SU-DHL-6 (cell line): ENCODE measurements around the gene GMPS.

Experiments
- H2AFZ ChIP-seq: fragments of 200-600 bp; sonication (generic); 2 replicates; pipeline ENCODE4 v1.6.1; 2014; ENCODE audit warnings: low read depth, mild to moderate bottlenecking, moderate library complexity, mixed read lengths, antibody characterized with exemption, low read length; ENCODE audit not compliant: severe bottlenecking
- H3F3A ChIP-seq: fragments of 200-600 bp; shearing (Covaris generic); 2 replicates; pipeline ENCODE4 v1.6.0; 2016; ENCODE audit warnings: antibody characterized with exemption, mild to moderate bottlenecking; ENCODE audit not compliant: insufficient read depth
- H3K27ac ChIP-seq: fragments of 200-600 bp; sonication (generic); 2 replicates; pipeline ENCODE4 v1.5.1; 2016; ENCODE audit warnings: low read depth, mild to moderate bottlenecking, low read length, moderate library complexity, mixed read lengths
- H3K27me3 ChIP-seq: fragments of 200-600 bp; sonication (generic), shearing (Covaris generic); 2 replicates; pipeline ENCODE4 v1.6.0; 2014; ENCODE audit warnings: mild to moderate bottlenecking, low read length
- H3K36me3 ChIP-seq: fragments of 200-600 bp; sonication (generic); 2 replicates; pipeline ENCODE4 v1.6.1; 2014; ENCODE audit warnings: mild to moderate bottlenecking, low read length, mixed read lengths
- H3K4me2 ChIP-seq: fragments of 300-600, 200-600 bp; shearing (Covaris generic), sonication (generic); 2 replicates; pipeline ENCODE4 v1.6.0; 2014; ENCODE audit warnings: low read length, low read depth, mild to moderate bottlenecking; ENCODE audit not compliant: poor library complexity, severe bottlenecking
- H3K4me3 ChIP-seq: fragments of 200-600 bp; sonication (generic); 2 replicates; pipeline ENCODE4 v1.5.1; 2014; ENCODE audit warnings: antibody characterized with exemption, low read length, mild to moderate bottlenecking, mixed read lengths; ENCODE audit not compliant: insufficient read depth, poor library complexity, severe bottlenecking
- H3K79me2 ChIP-seq: fragments of 200-600 bp; sonication (generic); 2 replicates; pipeline ENCODE4 v1.6.1; 2014; ENCODE audit warnings: mild to moderate bottlenecking, low read length, moderate library complexity; ENCODE audit not compliant: insufficient read depth
- H3K9ac ChIP-seq: fragments of 200-600 bp; sonication (generic); 2 replicates; pipeline ENCODE4 v1.7.0; 2014; ENCODE audit warnings: mild to moderate bottlenecking, low read length
- H3K9me2 ChIP-seq: fragments of 200-600 bp; sonication (generic); replicated peaks from 2 replicates; pipeline ENCODE4 v1.6.1; 2014; ENCODE audit warnings: low read length; ENCODE audit not compliant: insufficient read depth
- H3K9me3 ChIP-seq: fragments of 200-600 bp; sonication (generic); 2 replicates; pipeline ENCODE4 v1.6.1; 2014; ENCODE audit warnings: low read length, mixed read lengths; ENCODE audit not compliant: insufficient read depth
- H4K20me1 ChIP-seq: fragments of 200-600 bp; sonication (generic); 2 replicates; pipeline ENCODE4 v1.6.1; 2014; ENCODE audit warnings: low read depth, mild to moderate bottlenecking, antibody characterized with exemption, low read length, moderate library complexity, mixed read lengths
- EZH2phosphoT487 ChIP-seq: fragments of 200-600 bp; sonication (generic), shearing (Covaris generic); conservative IDR thresholded peaks from 2 replicates; pipeline ENCODE4 v1.6.1; 2018; ENCODE audit warnings: mild to moderate bottlenecking, antibody characterized with exemption, low read length, moderate library complexity, mixed read lengths
- TF ChIP-seq, protein P1 (sequence below): fragments of 200-600 bp; sonication (generic); IDR thresholded peaks from one replicate; pipeline ENCODE4 v1.5.1; 2017; ENCODE audit warnings: antibody characterized with exemption, mild to moderate bottlenecking, low read length, moderate library complexity; ENCODE audit not compliant: insufficient read depth, poor library complexity, severe bottlenecking

Gene GMPS

DNA sequence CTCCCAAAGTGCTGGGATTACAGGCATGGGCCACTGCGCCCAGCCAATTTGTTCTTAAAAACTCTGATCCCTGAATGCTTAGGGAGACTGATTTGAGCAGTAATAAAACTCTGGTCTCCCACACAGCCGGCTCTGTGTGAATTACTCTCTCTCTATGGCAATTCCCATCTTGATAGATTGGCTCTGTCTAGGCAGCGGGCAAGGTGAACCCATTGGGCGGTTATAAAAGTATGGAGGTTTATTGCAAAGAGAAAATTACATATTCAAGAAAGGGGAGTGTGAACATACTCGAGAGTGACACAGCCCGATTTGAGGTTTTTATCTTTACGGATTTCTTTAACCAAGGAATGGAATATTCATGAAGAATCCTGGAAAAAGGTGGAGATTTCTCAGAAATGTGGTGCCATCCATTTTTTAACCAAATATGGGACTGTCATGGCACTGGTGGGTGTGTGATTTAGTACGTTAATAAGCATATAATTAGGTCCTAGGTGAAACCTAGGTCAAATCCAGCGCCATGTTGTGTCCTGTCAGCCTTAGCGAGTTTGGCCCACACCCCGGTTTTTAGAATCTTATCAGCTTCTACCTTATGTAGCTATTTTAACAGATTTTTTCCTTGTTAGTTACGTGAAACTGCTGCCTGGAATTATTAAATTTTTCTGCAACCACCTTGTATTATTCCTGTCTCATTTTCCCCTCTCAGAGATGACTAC, 7.2 kb upstream of the GMPS start:
- Histone ChIP-seq H3F3A (0 out of 2 replicates have a peak, but pooled peaks cover 5% of the 10 kb centered on the region), H3K9ac (no peak overlapping the region), H4K20me1 (no peaks in the 10 kb centered on the region), H3K79me2 (no peaks in the 10 kb centered on the region), H3K27ac (no peak overlapping the region), H2AFZ (no peak overlapping the region), H3K27me3 (no peaks in the 10 kb centered on the region), H3K36me3 (no peaks in the 10 kb centered on the region), H3K4me2 (no peak overlapping the region), H3K9me3 (no peaks in the 10 kb centered on the region), H3K4me3 (no peak overlapping the region), H3K9me2 (no peaks in the 10 kb centered on the region)
- TF ChIP-seq, protein P1, sequence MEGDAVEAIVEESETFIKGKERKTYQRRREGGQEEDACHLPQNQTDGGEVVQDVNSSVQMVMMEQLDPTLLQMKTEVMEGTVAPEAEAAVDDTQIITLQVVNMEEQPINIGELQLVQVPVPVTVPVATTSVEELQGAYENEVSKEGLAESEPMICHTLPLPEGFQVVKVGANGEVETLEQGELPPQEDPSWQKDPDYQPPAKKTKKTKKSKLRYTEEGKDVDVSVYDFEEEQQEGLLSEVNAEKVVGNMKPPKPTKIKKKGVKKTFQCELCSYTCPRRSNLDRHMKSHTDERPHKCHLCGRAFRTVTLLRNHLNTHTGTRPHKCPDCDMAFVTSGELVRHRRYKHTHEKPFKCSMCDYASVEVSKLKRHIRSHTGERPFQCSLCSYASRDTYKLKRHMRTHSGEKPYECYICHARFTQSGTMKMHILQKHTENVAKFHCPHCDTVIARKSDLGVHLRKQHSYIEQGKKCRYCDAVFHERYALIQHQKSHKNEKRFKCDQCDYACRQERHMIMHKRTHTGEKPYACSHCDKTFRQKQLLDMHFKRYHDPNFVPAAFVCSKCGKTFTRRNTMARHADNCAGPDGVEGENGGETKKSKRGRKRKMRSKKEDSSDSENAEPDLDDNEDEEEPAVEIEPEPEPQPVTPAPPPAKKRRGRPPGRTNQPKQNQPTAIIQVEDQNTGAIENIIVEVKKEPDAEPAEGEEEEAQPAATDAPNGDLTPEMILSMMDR: no peak
- no peak for TF ChIP-seq EZH2phosphoT487

DNA sequence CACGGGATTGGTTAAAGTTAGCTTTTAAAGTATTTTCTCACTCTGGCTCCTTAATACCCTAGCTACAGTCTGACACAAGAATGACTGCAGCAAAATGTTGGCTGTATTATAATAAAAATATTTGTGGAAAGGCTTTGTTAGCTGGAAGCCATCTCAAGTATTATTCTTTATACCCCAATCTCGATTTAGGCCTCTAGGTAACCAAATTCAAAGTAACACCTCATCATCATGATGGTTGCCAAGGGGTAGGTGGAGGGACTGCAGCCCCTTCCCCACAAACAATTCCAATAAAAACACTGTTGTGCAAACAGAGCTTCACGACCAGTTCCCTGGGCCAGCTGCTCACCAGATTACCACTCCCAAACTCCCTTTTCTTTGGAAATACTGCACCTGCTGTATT, 759 bp upstream of the GMPS start:
- Histone ChIP-seq H3F3A (no peaks in the 10 kb centered on the region), H4K20me1 (peaks cover 12% of the 10 kb centered on the region), H3K27me3 (no peaks in the 10 kb centered on the region), H2AFZ (peak overlapping the region; percentile 94), H3K79me2 (peaks cover 41% of the 10 kb centered on the region), H3K9ac (peak overlapping the region; percentile 56), H3K27ac (no peak overlapping the region), H3K4me2 (peak overlapping the region; percentile 71), H3K36me3 (no peaks in the 10 kb centered on the region), H3K9me2 (no peaks in the 10 kb centered on the region), H3K9me3 (no peaks in the 10 kb centered on the region), H3K4me3 (peak overlapping the region; percentile 52)
- TF ChIP-seq EZH2phosphoT487: no peak
- TF ChIP-seq, protein P1: no peak

DNA sequence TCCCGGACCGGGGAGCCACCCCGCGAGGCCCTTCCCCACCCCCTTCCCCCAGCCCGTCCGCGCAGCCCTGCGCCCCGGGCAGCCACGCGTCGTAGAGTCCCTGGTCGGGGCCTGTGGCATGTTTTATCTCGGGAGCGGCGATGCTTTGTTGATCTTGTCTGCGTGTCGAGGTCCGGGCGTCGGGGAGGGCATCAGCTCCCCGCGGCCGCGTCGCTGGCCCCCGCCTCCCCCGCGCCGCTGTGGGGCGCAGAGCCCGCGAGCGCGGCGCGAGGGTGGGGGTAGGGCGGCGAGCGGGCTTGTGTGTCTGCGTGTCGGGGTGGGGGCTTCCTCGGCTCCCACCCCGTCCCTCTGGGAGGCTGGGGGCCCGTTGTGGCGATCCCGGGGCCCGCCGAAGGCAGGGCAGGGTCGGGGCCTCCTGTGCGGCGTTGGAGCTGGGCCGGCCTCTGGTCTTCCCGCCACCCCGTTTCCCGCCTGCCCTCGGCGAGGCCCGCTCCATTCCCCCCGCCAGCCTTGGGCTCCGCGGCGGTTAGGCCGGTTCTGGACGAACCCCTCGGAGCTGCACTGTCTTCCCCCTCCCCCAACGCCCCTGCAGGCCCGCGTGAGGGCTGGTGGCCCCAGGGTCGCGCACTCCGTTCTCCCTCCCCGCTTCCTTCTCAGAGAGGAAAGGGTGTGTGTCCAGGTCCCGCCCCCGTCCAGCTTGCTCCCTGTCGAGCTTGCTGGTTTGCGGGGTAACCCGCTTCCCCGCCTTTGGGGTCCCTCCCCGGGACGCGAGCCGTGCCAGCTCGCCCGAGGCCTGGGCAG, 695 bp downstream of the GMPS start:
- H3K27ac ChIP-seq: peak overlapping the region; percentile 65

More for the DNA sequence above, 695 bp downstream of the GMPS start:
- Histone ChIP-seq H3K79me2 (peaks cover 56% of the 10 kb centered on the region), H3K9me2 (no peaks in the 10 kb centered on the region), H3K36me3 (no peaks in the 10 kb centered on the region), H3K9me3 (no peaks in the 10 kb centered on the region), H4K20me1 (peaks cover 19% of the 10 kb centered on the region), H3K4me2 (peak overlapping the region; percentile 82), H3F3A (no peaks in the 10 kb centered on the region), H3K4me3 (peak overlapping the region; percentile 87), H2AFZ (peak overlapping the region; percentile 52), H3K27me3 (no peaks in the 10 kb centered on the region), H3K9ac (peak overlapping the region; percentile 99)
- no peak for TF ChIP-seq EZH2phosphoT487
- TF ChIP-seq, protein P1: no peak
